ENCODE results near the gene SNX4.

DNA sequence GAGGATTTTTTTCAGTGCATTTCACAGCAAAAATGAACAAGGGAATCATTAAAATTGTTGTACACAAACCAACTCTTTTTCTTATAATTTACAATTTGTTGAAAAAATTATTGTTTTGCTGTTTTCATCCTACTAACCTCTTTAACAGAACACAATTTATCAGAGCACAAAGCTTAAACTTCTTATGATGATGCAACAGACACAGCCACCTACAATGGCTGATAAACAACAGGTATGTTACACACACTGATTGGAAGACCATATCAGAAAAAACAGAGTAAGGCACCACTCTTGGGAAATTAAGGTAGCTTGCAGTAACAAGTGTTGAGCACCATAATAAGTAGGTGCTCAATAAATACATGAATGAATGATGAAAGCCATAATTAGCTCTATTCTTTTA is 8.9 kb upstream of the SNX4 start:
- TF ChIP-seq, protein P1, sequence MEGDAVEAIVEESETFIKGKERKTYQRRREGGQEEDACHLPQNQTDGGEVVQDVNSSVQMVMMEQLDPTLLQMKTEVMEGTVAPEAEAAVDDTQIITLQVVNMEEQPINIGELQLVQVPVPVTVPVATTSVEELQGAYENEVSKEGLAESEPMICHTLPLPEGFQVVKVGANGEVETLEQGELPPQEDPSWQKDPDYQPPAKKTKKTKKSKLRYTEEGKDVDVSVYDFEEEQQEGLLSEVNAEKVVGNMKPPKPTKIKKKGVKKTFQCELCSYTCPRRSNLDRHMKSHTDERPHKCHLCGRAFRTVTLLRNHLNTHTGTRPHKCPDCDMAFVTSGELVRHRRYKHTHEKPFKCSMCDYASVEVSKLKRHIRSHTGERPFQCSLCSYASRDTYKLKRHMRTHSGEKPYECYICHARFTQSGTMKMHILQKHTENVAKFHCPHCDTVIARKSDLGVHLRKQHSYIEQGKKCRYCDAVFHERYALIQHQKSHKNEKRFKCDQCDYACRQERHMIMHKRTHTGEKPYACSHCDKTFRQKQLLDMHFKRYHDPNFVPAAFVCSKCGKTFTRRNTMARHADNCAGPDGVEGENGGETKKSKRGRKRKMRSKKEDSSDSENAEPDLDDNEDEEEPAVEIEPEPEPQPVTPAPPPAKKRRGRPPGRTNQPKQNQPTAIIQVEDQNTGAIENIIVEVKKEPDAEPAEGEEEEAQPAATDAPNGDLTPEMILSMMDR (IDR thresholded peaks at IDR 0.05): no peak
- TF ChIP-seq POLR2A (IDR thresholded peaks at IDR 0.05): no peak

All from adrenal gland (tissue), 5 donors.